RWPE2 (cell line): ENCODE measurements around the gene SLC25A48.

Experiments used
- ATAC-seq: fragments of 200-7000 bp; cut with Tn5 transposase; 3 replicates; pipeline ENCODE4 v1.9.1; 2021; ENCODE audit warnings: low read depth
- DNase-seq: peaks from one replicate; pipeline ENCODE4 v3.0.0-alpha.2; 2020; ENCODE audit warnings: low spot score
- H3K27ac ChIP-seq: fragments of 450-650 bp; 2 replicates; pipeline ENCODE4 v1.5.1; 2017; ENCODE audit warnings: mild to moderate bottlenecking; ENCODE audit not compliant: poor library complexity, severe bottlenecking
- H3K27me3 ChIP-seq: fragments of 250-450 bp; sonication (Bioruptor Pico); 2 replicates; pipeline ENCODE4 v1.5.1; 2021; ENCODE audit warnings: mild to moderate bottlenecking, moderate library complexity; ENCODE audit not compliant: insufficient read depth, poor library complexity, severe bottlenecking
- H3K36me3 ChIP-seq: fragments of 250-450 bp; sonication (Bioruptor Pico); 2 replicates; pipeline ENCODE4 v1.5.1; 2020; ENCODE audit warnings: low read depth, mild to moderate bottlenecking, moderate library complexity
- H3K4me1 ChIP-seq: fragments of 250-450 bp; sonication (Bioruptor Pico); 2 replicates; pipeline ENCODE4 v1.5.1; 2021; ENCODE audit warnings: mild to moderate bottlenecking, moderate library complexity; ENCODE audit not compliant: insufficient read depth, poor library complexity, severe bottlenecking
- H3K4me3 ChIP-seq: fragments of 250-450 bp; sonication (Bioruptor Pico); 2 replicates; pipeline ENCODE4 v1.5.1; 2021; ENCODE audit warnings: mild to moderate bottlenecking, moderate library complexity; ENCODE audit not compliant: severe bottlenecking
- H3K9me3 ChIP-seq: fragments of 250-450 bp; sonication (Bioruptor Pico); 2 replicates; pipeline ENCODE4 v1.5.1; 2021; ENCODE audit warnings: mild to moderate bottlenecking, moderate library complexity; ENCODE audit not compliant: severe bottlenecking
- TF ChIP-seq, protein P1 (sequence below): fragments of 450-650 bp; IDR thresholded peaks from one replicate; pipeline ENCODE4 v1.5.1; 2017; ENCODE audit warnings: mild to moderate bottlenecking, moderate library complexity; ENCODE audit not compliant: poor library complexity, severe bottlenecking

SLC25A48 gene

DNA sequence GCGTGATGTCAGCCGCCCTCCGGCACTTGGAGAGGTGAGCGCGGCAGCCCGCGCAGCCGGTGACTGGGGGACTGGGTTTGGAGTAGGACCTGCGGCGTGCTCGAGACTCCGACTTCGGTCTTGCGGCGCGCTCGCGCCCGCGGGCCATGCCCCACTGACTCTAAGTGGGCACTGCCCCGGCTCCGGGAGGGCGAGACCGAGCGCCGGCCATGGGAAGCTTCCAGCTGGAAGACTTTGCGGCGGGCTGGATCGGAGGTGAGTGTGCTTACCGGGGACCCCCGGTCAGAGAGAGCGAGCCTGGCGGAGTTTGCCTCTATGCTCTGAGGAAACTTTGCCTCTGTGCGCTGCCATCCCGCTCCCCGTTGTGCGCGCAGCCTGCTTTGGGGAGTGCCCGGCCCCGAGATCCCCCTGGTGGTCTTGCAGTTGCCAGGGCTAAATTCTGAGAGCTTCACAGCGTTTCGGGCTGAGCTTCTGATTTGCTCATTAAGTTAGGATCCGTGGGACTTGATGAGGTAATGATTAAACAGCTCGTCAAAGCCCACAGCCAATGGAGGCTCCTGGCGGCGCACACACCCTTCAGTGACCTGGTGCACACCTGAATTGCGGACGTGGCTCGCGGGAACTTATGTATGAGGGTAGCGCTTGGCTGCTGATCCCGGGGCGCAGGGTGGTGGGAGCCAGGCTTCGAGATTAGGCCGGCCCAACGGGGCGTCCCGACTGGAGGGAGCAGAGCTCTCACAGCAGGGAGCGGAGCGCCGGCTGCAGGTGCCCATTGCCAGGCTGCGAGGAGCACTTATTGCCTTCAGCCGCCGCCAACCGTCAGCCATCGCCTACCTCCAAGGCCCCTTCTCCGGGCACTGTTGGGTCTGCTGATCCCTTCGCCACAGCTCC, at the start of gene SLC25A48:
Gene SLC25A48, plus strand, starts transcription at position 25 of the 891 bp plus-strand sequence. Its CDS starts 185 bp downstream, at position 210.
- Histone ChIP-seq H3K36me3 (no peaks in the 10 kb centered on the region), H3K4me3 (peak within 1 kb of the TSS; percentile 34), H3K27ac (no peak within 1 kb of the TSS), H3K27me3 (peaks cover 39% of the 10 kb centered on the region), H3K4me1 (no peaks in the 10 kb centered on the region), H3K9me3 (no peaks in the 10 kb centered on the region)
- ATAC-seq (peak; percentile 90), DNase-seq (peak; percentile 79)
- TF ChIP-seq, protein P1, sequence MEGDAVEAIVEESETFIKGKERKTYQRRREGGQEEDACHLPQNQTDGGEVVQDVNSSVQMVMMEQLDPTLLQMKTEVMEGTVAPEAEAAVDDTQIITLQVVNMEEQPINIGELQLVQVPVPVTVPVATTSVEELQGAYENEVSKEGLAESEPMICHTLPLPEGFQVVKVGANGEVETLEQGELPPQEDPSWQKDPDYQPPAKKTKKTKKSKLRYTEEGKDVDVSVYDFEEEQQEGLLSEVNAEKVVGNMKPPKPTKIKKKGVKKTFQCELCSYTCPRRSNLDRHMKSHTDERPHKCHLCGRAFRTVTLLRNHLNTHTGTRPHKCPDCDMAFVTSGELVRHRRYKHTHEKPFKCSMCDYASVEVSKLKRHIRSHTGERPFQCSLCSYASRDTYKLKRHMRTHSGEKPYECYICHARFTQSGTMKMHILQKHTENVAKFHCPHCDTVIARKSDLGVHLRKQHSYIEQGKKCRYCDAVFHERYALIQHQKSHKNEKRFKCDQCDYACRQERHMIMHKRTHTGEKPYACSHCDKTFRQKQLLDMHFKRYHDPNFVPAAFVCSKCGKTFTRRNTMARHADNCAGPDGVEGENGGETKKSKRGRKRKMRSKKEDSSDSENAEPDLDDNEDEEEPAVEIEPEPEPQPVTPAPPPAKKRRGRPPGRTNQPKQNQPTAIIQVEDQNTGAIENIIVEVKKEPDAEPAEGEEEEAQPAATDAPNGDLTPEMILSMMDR, result peak; percentile 86

DNA sequence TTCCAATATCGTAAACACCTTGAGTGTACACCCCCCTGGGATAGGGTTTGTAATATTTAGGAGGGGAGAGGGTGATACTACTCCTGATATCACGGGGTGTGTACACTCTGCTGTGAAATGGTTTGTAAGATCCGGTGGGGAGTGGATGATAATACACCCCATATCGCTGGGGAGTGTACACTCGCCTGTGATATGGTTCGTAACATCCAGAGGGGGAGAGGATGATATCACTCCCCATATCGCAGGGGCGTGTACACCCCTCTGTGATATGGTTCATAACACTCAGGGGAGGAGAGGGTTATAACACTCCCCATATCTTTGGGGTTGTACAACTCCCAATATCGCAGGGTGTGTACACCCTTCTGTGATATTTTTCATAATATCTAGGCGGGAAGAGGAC, 33.8 kb upstream of the SLC25A48 start:
- H3K4me1 ChIP-seq, result no peaks in the 10 kb centered on the region
- no peaks in the 10 kb centered on the region for H3K9me3 ChIP-seq
- H3K27me3 ChIP-seq, result peaks cover 53% of the 10 kb centered on the region
- no peaks in the 10 kb centered on the region for H3K36me3 ChIP-seq
- no peak overlapping the region for H3K4me3 ChIP-seq
- DNase-seq, result no peak
- no peak for ATAC-seq
- TF ChIP-seq, protein P1, result no peak
- H3K27ac ChIP-seq, result no peak overlapping the region

GRCh38 chr5:135810188-135810943, 24.1 kb upstream of the SLC25A48 start:
- TF ChIP-seq, protein P1, result no peak
- Histone ChIP-seq H3K4me3 (no peak overlapping the region), H3K36me3 (no peaks in the 10 kb centered on the region), H3K27me3 (peaks cover 5% of the 10 kb centered on the region), H3K4me1 (no peaks in the 10 kb centered on the region), H3K9me3 (no peaks in the 10 kb centered on the region), H3K27ac (no peak overlapping the region)
- ATAC-seq (no peak), DNase-seq (no peak)

- H3K4me1 ChIP-seq, result no peaks in the 10 kb centered on the region
- TF ChIP-seq, protein P1, result no peak
- H3K9me3 ChIP-seq, result no peaks in the 10 kb centered on the region
- ATAC-seq (no peak), DNase-seq (no peak)
- H3K27ac ChIP-seq, result no peak overlapping the region
- no peaks in the 10 kb centered on the region for H3K36me3 ChIP-seq
- peaks cover 5% of the 10 kb centered on the region for H3K27me3 ChIP-seq
- H3K4me3 ChIP-seq, result no peak overlapping the region
Measured at GRCh38 chr5:135811007-135811406, 23.5 kb upstream of the SLC25A48 start.
